Loucy (cell line): ENCODE results near the gene ADCY2.

Source experiments
- CTCF ChIP-seq: fragments of 200-600 bp; sonication (generic); conservative IDR thresholded peaks from 2 replicates; pipeline ENCODE4 v1.5.1; 2014; ENCODE audit warnings: mild to moderate bottlenecking, antibody characterized with exemption, low read length
- EZH2phosphoT487 ChIP-seq: fragments of 200-600 bp; IDR thresholded peaks from 2 replicates; pipeline ENCODE4 v1.6.1; 2018; ENCODE audit warnings: antibody characterized with exemption, mild to moderate bottlenecking, moderate library complexity, borderline replicate concordance

GRCh38 chr5:7825630-7826029 is 429.7 kb downstream of the ADCY2 start:
- TF ChIP-seq CTCF (no peak), EZH2phosphoT487 (no peak)
